GM04504 (cell line): ENCODE data around the gene CABP4.
"Not testable (repeated sequence)": the region's sequence is repeated elsewhere in the genome, so short reads cannot be mapped to it uniquely, and the experiment has no call there.

ENCODE experiments used
- DNase-seq: peaks from one replicate; pipeline ENCODE4 v3.0.0-alpha.2; 2012; ENCODE audit warnings: low read depth

CABP4 gene

DNA sequence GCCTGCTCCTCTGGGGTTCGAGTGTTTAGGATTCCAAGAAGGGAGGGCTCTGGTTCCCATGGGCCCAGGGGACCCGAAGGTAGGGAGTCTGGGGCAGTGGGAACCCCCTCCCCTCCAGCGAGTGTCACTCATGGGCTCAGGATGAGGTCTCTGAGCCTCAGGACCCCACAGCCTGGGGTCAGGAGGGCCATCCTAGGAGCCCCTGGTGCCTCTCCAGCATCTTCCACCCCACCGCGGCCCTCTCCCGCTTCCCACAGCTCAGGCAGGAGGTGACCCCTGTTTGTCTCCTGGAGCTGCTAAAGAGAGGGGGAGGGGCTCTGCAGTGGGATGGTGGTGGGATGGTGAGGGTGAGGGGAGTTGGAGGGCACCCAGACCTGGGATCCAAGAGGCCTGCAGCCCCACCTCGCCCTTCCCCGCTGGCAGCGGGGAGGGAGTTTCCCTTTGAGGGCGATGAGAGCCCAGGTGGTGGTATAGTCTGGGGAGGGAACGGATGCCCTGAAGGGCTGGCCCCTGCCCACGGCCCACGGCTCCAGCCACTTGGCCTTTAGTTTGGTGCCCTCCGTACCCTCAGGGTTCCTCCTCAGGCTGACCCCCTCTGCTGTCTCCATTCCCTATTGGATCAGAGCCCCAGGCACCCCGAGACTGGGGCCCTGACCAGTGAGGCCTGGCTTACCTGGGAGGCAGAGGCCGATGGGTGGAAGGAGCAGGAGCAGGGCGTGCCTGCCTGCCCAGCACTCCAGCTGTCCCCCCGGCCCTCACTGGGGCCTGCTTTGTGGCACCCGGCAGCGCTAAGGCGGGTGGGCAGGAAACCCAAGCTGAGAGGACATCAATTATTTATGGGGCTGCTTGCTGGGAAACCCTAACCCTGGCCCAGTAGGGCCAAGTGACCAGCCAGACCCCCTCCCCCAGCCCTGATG is 1.1 kb upstream of the CABP4 start:
- no peak for DNase-seq

DNA sequence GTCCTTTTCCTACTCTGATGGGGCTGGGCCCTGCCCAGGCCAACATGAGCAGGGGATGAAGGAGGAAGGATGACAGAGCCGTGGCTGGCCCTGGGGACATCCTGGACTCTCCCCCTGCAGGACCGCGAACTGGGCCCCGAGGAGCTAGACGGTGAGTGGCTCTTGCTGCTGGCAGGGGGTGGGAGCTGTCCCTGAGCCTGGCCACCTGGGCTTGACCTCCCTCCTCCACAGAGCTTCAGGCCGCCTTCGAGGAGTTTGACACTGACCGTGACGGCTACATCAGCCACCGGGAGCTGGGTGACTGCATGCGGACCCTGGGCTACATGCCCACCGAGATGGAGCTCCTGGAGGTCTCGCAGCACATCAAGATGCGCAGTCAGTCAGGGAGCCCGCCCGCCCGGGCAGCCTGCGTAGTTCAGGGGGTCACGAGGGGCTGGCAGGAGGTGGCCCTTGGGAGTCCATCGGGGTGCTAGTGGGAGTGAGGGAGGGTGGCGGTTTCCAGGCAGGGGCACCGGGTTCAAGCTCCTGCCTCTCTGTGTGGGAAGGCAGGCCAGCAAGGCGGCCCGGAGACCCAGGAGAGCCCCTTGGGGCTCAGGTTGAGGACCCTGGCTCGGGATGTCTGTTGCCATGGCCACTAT is 1.0 kb downstream of the CABP4 start:
- no peak for DNase-seq

DNA sequence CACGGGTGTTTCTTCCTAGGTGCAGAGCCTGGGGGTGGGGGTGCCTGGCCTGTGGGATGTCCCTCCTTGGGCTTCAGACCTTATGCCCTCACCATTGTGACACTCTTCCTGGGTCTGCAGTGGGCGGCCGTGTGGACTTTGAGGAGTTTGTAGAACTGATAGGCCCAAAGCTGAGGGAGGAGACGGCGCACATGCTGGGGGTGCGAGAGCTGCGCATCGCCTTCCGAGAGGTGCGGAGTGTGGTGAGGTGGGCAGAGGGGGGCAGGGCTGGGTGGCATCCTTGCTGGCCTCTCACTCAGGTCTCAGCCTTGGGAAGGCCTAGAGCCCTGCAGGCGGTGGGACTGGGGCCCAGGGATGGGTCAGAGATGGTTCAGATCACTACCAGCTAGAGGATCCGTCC is 2.3 kb downstream of the CABP4 start:
- DNase-seq, result no peak

DNA sequence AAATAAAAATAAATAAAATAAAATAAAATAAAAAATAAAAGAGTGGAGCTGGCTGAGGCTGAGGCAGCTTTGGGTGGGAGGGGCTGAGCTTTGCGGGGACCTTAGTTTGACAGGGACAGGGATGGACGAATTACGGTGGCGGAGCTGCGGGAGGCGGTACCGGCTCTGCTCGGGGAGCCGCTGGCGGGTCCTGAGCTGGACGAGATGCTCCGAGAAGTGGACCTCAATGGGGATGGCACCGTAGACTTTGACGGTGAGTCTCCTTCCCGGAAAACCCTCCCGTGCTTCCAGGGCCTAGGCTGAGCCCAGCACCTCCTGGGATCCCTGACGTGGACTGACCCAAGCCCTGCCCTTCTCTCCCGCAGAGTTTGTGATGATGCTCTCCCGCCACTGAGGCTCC is 3.1 kb downstream of the CABP4 start:
- no peak for DNase-seq

- no peak for DNase-seq
Observed at GRCh38 chr11:67463186-67463585, 8.0 kb downstream of the CABP4 start.

DNA sequence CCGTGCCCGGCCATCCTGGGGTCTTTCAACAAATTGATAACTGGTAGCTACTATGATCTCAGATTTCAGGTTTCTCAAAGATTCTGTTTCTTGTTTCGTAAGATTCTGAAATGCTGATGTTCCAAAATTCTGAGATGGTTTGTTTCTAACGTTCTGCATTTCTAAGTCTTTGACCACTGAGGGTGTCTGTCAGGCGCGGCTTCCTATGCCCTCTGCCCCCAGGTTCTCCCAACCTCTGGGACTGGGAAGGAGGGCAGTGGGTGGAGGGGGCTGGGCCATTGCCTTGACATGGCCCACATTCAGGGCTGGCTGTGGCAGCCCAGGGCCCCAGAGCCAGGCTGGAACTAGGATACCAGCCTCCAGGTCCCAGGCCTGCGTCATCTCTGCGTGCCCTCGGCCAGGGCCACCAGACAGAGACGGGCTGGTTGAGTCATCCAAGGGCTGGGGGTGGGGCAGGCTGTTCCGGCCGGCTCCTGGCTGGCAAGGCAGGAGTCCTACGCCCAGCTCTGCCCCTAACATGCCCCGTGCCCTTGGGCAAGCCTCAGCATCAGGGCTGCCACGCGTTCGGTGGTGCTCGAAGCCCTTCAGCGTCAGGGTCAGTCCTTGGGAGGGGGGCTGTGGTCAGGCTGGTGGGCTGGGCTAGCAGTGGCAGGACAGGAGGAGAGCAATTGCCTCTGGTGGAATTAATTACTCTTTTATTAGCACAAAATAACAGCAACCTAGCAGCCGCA is 8.7 kb downstream of the CABP4 start:
- no peak for DNase-seq

DNA sequence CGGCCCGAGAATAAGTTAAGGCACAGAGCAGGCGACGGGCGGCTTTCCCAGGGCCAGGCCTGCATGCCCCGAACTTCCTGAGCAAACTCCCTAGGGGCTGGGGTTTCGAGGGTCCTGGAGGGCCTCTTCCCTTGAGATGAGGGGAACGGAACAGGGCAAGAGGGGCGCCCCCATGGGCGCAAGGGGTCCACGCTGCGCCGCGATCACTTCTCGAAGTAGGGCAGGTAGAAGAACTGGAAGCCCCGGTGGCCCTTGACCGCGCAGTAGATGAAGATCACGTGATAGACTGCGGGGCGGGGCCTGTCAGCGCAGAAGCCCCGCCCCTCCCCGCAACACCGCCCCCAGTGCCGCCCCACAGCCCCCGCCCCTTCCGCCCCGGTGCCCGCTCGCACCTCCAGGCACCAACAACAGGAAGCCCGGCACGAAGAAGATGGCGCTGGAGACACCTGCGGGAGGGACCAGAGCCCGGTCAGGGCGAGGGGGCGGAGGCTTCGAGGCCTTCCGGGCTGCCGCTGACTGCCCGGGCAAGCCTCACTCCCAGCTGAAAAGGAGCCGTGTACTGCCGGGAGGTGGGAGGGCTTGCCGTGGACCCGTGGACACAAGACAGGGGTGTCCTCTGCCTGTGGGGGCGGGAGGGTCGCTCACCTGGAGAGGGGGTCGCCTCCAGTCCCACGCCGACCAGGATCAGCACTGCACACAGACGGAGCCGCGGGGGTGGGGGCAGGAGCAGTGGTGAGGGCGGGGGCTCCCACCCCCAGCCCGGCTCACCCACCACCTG is 9.4 kb downstream of the CABP4 start:
- no peak for DNase-seq

GRCh38 chr11:67465189-67465510 is 10.0 kb downstream of the CABP4 start:
- no peak for DNase-seq

DNA sequence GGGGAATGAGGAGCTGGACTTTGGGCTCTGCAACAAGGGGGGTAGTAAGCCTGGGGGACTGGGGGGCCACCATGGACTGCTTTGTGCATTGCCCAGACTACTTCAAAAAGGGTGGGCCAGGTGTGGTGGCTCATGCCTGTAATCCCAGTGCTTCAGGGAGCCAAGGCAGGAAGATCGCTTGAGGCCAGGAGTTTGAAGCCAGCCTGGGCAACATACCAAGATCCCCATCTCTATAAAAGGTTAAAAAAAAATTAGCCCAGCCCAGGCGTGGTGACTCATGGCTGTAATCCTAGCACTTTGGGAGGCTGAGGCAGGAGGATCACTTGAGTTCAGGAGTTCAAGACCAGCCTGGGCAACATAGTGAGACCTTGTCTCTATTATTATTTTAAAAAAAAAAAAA is 10.4 kb downstream of the CABP4 start:
- DNase-seq, result not testable (repeated sequence)

GRCh38 chr11:67466367-67466766 is 11.2 kb downstream of the CABP4 start:
- no peak for DNase-seq

- DNase-seq, result no peak
Observed at GRCh38 chr11:67466962-67467771, 12.0 kb downstream of the CABP4 start.

GRCh38 chr11:67468056-67468455 is 12.9 kb downstream of the CABP4 start:
- no peak for DNase-seq

DNA sequence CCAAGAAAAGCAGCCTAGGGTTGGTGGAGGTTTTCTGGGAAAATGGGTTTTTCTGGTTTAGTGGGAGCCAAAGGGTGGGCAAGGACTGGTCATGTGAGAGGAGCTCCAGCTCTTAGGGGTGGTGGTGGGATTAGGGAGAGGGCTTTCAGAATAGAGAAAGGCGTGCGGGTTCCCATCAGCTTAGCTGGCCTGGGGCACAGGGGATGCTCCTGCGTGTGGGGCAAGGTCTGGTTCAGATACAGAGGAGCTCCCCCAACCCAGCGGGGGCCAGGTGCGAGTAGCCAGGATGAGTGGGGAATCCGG is 13.3 kb downstream of the CABP4 start:
- no peak for DNase-seq

DNA sequence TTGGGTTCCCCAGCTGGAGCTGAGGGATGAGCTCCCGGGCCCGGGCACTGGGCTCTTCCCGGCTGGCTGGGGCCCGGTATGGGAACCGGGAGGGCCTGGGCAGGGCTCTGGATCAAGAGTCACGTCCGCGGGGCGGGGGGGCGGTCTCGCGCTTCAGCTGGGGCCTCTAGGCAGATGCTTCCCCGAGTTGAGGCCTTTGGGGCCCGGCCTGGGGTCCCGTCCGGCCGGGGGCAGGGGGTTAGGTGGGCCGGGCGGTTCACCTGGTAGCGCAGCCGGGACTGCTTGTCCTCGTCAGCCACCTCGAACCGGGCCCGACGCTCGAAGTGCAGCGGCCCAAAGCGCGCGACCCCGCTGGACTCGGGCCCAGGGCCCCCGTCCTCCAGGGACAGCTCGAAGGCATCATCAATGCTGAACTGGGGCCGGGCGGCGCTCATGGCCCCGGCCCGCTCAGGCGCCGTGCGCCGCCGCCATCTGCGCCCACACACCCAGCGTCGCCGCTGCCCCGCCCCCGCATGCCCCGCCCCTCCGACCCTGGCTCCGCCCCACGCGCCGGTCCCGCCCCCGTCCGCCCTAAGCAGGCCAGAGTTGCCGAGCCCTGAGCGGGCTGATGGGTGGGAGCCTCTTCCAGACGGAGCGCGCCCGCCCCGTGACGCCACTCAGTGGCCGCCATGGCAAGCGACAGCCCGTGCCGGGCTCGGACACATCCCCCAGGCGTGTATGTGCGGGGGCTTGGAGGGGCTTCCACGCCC is 13.8 kb downstream of the CABP4 start, which contains the start of gene TMEM134:
TSS of gene TMEM134 (minus strand) at position 493 of the 749 bp plus-strand sequence. CDS start at position 434, 59 bp downstream.
- DNase-seq, result peak; percentile 82

GRCh38 chr11:67469508-67469811 is 14.3 kb downstream of the CABP4 start:
- DNase-seq, result no peak

- DNase-seq, result no peak
Observed at GRCh38 chr11:67470337-67471002, 15.3 kb downstream of the CABP4 start.

GRCh38 chr11:67472882-67473281 is 17.7 kb downstream of the CABP4 start:
- no peak for DNase-seq

DNA sequence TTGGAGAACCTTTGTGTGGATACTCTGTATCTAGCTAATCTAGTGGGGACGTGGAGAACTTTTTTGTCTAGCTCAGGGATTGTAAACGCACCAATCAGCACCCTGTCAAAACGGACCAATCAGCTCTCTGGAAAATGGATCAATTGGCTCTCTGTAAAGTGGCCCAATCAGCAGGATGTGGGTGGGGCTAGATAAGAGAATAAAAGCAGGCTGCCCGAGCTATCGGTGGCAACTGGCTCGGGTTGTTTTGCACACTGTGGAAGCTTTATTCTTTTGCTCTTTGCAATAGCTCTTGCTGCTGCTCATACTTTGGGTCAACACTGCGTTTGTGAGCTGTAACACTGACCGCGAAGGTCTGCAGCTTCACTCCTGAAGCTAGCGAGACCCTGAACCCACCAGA is 21.5 kb downstream of the CABP4 start:
- not testable (repeated sequence) for DNase-seq

GRCh38 chr11:67477344-67478050 is 22.3 kb downstream of the CABP4 start:
- DNase-seq, result not testable (repeated sequence)
